Stimulated activated CD4-positive, alpha-beta T cell treated with anti-CD3 and anti-CD28 coated beads, Interleukin-2, amount 100 ng/mL, for 24 hours (primary cell): ENCODE data around the gene EME2.

Source experiments
- DNase-seq, 2 donors: peaks; one replicate each; pipeline ENCODE4 v3.0.0-alpha.2; 2020

The EME2 gene

GRCh38 chr16:1821861-1822611 lies 49.4 kb downstream of the EME2 start:
- DNase-seq: no peak

GRCh38 chr16:1822801-1823200 lies 50.2 kb downstream of the EME2 start:
- DNase-seq: no peak

- peak in 1 of 2 donors; percentile 18 for DNase-seq
Measured at GRCh38 chr16:1823821-1824220, 51.2 kb downstream of the EME2 start.

GRCh38 chr16:1825381-1825863 lies 52.8 kb downstream of the EME2 start:
- DNase-seq: no peak
